GM21367 (cell line): ENCODE results near the gene AGK.
"Not testable (repeated sequence)": the region's sequence is repeated elsewhere in the genome, so short reads cannot be mapped to it uniquely, and the experiment has no call there.

Source experiments
- ATAC-seq: cut with Tn5 transposase; IDR thresholded peaks from one replicate; pipeline ENCODE4 v1.9.1; 2021; ENCODE audit not compliant: unreplicated experiment

Gene AGK

DNA sequence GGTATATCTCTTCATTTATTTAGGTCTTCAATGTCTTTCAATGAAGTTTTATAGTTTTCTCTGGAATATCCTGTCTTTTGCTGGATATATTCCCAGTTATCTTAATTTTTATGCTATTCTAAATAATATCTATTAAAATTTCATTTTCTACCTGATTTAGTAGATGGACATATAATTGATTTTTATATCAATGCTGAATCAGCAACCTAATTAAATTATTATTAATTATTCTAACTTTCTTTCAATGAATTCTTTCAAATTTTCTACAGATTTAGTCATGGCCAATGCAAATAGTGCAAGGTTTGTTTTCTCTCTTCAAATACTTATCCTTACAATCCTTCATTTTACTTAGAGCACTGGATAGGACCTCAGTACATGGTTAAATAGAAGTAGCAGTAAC is 94.0 kb downstream of the AGK start:
- ATAC-seq = no peak

GRCh38 chr7:141646826-141647480 is 95.7 kb downstream of the AGK start:
- no peak for ATAC-seq

DNA sequence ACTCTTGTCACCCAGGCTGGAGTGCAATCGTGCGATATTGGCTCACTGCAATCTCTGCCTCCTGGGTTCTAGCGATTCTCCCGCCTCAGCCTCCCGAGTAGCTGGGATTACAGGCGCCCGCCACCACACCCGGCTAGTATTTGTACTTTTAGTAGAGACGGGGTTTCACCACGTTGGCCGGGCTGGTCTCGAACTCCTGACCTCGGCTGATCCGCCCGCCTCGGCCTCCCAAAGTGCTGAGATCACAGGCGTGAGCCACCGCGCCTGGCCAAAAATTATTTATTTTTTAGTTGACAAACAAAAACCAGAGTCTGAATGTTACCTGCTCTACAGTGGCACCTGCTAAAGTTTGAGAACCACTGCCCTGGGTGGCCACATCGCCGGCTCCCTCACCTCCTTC is 96.5 kb downstream of the AGK start:
- not testable (repeated sequence) for ATAC-seq

DNA sequence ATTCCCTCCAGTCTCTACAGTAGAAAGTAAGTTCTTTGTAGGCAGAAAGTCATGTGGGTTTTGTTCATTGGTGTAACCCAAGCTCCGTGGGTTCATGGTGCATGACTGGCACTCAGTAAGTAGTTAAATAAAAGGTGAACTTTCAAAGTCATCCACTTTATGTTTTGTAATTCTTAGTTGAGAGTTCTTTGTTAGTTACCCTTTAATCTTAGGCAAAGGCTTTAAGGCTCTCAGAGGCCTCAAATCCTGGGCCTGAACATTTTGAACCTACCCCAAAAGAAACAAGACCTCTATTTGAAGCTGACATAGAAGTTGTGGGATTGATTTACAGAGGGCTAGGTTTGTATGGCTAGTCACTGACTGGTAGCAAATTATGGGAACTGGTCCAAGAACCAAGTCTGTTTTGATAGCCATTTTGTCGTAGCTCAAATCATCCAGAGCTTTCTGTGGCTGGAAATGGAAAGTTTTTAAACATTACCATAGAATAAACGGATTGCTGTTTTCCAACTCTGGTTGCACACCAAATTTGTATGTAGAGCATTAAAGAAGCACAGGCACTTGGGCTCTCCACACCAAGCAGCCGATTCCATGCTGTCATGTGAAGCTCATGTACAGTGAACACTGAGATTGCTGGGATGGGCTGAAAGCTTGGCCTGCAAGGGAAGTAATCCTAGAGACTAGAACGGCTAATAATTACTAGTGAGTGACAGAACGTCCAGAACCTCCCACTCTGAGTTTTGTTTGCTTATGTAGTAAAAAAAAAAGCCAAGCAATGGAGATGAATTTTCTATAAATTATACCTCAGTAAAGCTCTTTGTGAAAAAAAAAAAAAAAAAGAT is 97.3 kb downstream of the AGK start:
- no peak for ATAC-seq

DNA sequence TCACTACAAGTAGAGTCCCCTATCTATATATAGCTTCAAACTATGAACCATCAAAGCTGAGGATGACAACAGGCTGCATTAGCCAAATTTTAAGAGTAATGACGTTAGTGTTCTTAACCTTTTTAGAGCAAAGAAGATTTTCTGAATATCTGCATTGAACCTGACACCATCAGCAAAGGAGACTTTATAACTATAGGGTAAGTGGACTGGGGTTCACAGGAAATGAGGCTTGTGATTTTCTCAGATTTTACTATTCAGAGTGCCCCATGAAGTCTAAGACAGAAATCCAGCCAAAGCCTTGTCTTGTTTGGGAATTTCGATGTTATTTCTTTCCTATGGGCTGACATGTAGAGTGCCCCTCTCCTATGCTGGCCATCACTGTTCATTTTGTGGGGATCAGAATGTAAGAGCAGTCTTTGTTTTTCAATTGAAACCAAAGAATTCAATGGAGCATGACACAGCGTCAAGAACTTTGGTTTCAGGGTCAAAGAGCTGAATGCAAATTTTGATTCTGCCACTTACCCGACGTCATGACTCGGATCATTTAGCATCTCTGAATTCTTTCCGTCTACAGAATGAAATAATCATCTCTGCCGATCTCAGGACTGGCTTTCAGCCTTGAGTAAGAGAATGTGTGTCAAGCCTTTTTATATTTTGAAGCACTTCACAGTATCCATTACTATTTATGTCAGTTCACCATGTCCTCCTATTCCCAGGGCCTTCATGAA is 98.1 kb downstream of the AGK start:
- peak; percentile 69 for ATAC-seq

DNA sequence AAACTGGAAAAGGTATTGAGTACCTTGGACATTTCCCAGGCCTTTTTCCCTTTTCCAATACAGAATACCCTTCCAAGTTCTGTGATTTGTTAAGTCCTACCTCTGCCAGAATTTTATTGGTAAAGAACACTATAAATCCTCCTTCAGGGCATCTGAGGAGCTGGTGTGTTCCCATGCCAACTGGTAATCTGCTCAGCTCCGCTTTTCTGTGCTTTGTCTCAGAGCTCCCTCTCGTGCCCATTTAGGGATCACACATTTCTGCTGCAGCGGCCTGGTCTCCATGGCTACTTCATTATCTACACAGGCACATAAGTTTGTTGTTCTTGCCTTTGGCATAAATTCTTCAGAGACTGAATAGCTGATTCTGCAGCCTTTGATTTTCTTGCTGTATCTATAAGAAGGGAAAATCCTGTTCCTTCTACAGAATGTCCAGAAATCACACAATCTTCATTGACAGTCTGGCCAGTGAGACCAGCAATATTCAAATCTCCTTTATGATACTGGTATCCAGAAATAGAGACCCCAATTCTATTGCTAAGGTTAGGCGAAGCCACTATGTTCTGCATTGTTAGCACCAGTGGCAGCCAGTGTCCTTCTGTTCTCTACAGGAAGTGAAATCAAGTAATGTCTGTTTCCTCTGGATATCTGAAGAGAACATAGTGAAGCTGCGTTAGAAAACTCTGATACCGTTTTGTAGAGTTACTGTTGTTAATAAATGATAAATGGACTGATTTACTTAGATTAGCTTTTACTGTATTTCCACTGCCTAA is 98.8 kb downstream of the AGK start:
- peak; percentile 80 for ATAC-seq

DNA sequence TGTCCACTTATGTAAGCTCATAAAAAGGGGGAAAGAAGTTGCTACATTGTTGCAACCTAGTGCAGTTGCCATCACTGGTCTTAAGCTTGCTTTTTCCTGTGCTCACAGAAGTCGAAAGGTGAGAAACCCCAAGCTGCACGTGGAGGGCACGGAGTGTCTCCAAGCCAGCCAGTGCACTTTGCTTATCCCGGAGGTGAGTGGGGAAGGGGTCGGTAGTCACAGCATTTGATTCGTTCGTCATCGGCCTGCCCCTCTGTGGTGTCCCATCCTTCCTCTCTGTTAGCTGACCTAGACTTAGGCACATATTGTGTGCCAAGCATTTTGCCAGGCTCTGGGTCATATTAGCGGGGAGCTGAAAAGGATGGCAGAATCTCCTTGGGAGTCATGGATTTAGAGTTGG is 100.2 kb downstream of the AGK start:
- ATAC-seq = no peak

GRCh38 chr7:141652691-141653090 is 101.5 kb downstream of the AGK start:
- no peak for ATAC-seq

DNA sequence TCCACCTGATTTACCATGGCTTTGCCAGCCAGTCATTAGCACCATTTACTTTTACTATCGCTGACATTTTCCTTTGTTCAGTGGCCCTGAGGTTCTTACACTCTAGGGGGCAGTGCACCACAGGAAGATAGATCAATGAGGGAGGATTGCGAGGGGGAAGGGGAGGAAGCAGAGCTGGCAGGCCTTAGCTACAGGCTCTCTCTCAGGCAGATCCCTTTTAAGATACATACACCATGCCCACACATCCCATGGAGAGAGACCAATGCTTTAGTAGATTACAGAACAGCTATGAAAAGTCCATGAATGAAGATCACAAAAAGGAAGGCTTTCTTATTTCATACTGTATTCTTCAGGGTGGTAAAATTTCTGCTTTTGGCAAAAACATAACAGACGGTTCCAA is 103.3 kb downstream of the AGK start:
- ATAC-seq = peak; percentile 66

- no peak for ATAC-seq
Observed at GRCh38 chr7:141659501-141659900, 108.3 kb downstream of the AGK start.

DNA sequence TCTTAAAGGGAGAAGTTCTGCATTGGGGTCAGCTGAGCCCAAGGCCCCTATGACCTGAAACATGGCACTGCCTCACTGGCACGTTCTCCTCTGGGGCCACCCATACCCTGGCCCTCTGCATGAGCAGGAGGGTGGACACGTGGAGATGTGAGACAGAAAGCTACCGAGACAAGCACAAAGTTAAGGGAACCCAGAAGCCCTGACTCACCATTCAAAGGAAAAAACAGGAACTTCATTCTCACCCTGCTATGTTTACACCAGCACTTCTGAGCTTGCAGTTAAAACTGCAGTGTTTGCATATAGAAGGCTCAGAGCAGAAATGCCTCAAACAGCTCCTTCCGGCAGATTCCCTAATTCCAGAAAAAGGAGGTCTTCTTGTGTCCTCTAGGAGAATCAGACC is 109.0 kb downstream of the AGK start:
- no peak for ATAC-seq

GRCh38 chr7:141663081-141663849 is 112.1 kb downstream of the AGK start:
- ATAC-seq = no peak

DNA sequence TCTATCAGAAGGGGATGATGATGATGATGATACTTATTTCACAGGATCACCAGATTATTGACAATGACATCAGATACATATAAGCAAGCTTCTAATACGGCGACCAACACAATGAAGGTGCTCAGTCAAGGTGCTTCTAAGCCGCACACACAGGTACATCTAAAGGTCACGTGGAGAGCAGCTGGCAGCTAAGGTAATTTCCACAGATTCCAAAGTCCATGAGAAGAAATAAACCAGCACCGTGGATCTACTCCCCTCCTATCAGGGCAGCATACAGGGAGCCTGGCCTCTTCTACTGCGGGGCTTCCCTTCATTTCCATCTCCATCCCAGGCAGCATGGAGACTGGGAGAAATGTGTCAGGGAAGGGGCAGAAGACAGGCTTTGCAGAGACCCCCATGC is 113.2 kb downstream of the AGK start:
- no peak for ATAC-seq

DNA sequence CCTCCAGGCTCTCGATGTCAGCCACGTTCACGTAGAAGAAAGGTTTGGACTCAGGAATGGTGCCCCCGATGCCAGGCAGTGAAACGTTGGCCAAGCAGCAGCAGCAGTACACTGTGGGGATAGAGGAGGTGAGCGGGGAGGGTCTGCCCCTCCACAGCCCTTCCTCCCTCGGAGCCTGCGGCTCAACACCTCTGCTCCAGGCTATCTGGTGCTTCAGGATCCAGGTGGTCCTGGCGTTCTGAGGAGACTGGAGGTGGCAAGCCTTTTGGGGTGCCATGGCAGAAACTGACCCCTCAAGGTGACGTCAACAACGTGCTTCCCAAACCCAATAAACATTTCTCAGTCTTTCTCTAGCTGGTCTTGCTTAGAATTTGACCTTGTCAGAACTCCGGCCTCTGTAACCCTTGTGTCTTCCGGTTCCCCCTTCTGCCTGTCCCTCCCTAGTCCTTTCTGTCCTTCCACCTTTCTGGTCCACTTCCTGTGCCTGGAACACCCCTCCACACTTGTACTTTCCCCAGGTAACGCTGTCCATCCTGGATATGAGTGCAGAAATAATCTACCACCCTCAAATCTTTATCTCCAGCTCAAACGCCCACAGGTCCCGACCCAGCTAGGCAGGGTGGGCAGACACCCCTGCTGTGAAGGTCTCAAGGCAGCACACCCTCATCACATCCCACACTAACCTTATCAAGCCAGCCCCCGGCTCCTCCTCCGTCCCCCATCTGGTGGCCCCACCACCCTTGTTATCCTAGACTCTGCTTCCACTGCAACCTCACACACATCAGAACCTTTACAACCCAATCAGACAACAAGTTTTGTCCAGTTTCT is 114.2 kb downstream of the AGK start:
- no peak for ATAC-seq

- ATAC-seq = no peak
Observed at GRCh38 chr7:141666071-141666470, 114.9 kb downstream of the AGK start.

- no peak for ATAC-seq
Observed at GRCh38 chr7:141668853-141669252, 117.6 kb downstream of the AGK start.

- ATAC-seq = no peak
Observed at GRCh38 chr7:141671705-141672496, 120.7 kb downstream of the AGK start.

DNA sequence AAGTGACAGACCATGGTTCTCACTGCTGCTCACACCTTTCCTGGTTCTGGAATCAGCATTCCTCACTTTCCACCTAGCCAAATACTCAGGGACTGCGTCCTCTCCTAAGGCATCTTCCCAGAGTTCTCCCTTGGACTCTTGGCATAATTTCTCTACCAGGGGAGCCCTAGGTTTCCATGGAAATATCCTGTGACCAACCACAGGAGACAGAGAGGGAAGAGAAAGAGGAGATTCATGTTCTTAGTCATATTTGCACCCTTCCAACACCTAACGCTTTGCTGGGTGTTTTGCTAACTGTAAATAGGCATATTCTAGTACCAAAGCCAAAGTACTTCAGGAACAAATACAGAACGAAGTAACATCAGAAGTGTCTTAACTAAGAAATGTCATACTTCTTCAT is 122.1 kb downstream of the AGK start:
- ATAC-seq = no peak

GRCh38 chr7:141674171-141674671 is 123.0 kb downstream of the AGK start:
- ATAC-seq = no peak
